Central memory CD8-positive, alpha-beta T cell (primary cell): ENCODE measurements around the gene ELAVL4.

ENCODE experiments used
- ATAC-seq: fragments of 150-1000 bp; cut with Tn5 transposase; replicated peaks from 2 replicates; pipeline ENCODE4 v1.10.0; 2022; ENCODE audit warnings: mild to moderate bottlenecking, moderate FRiP score, moderate number of reproducible peaks; ENCODE audit not compliant: poor library complexity, severe bottlenecking; ENCODE audit errors: extremely low read depth
- DNase-seq, 2 donors: peaks; one replicate each; pipeline ENCODE4 v3.0.0; 2021; ENCODE audit warnings: low spot score in 2 of 2
- H3K27ac Mint-ChIP-seq: one replicate; pipeline ENCODE4 v1.8.0; 2022; ENCODE audit warnings: low read depth, mild to moderate bottlenecking, moderate library complexity, mixed read lengths
- H3K27me3 Mint-ChIP-seq: one replicate; pipeline ENCODE4 v1.8.0; 2022; ENCODE audit warnings: mixed read lengths
- H3K36me3 Mint-ChIP-seq: one replicate; pipeline ENCODE4 v1.8.0; 2022; ENCODE audit warnings: mild to moderate bottlenecking, moderate library complexity, mixed read lengths; ENCODE audit not compliant: insufficient read depth
- H3K4me1 Mint-ChIP-seq: one replicate; pipeline ENCODE4 v1.8.0; 2022; ENCODE audit warnings: mixed read lengths
- H3K4me3 Mint-ChIP-seq: one replicate; pipeline ENCODE4 v1.8.0; 2022; ENCODE audit warnings: mild to moderate bottlenecking, moderate library complexity, mixed read lengths
- H3K9me3 Mint-ChIP-seq: one replicate; pipeline ENCODE4 v1.8.0; 2022; ENCODE audit warnings: mixed read lengths

ELAVL4 gene

DNA sequence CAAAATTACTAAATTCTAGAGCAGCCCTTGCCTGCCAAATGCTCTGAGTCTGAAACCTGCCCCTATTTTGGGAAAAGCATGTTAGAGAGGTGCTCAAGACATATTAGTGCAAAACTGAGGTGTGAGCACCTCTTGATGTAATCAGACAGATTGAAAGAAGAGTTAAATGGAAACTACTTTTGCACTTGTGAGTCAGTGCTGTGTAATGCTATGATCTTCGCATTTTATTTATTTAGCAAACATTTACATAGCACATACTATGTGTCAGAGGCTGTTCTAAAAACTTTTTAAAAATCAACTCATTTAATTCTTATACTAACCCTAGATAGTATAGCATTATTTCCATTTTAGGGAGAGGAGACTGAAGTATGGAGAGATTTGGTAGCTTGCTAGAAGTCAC lies 138.1 kb downstream of the ELAVL4 start:
- Mint-ChIP-seq H3K9me3 (no peaks in the 10 kb centered on the region), H3K27ac (no peak overlapping the region), H3K4me3 (no peak overlapping the region), H3K36me3 (peaks cover 2% of the 10 kb centered on the region), H3K27me3 (peaks cover 68% of the 10 kb centered on the region), H3K4me1 (no peaks in the 10 kb centered on the region)
- ATAC-seq: no peak
- DNase-seq: no peak

DNA sequence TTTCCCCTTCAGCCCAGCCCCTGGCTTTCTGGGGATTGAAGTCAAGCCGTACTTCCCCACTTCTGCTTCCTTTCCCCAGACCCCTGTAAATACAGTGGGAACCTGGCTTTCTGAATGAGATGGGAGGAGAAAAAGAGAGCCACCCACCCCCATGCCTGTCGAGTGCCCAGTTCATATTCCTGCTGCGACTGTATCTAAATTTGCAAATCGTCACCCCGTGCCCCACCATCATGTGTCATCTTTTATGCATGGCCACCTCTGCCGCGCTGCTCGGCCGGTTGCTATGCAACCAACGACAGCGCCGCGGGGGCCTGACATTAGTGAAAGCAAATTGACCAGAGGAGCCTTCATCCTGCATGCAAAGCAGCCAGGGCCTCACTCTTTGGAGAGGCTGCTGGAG lies 143.0 kb downstream of the ELAVL4 start:
- no peaks in the 10 kb centered on the region for H3K4me1 Mint-ChIP-seq
- H3K27me3 Mint-ChIP-seq: peaks cover 47% of the 10 kb centered on the region
- H3K9me3 Mint-ChIP-seq: no peaks in the 10 kb centered on the region
- no peak for ATAC-seq
- H3K4me3 Mint-ChIP-seq: no peak overlapping the region
- no peak overlapping the region for H3K27ac Mint-ChIP-seq
- peaks cover 2% of the 10 kb centered on the region for H3K36me3 Mint-ChIP-seq
- no peak for DNase-seq

DNA sequence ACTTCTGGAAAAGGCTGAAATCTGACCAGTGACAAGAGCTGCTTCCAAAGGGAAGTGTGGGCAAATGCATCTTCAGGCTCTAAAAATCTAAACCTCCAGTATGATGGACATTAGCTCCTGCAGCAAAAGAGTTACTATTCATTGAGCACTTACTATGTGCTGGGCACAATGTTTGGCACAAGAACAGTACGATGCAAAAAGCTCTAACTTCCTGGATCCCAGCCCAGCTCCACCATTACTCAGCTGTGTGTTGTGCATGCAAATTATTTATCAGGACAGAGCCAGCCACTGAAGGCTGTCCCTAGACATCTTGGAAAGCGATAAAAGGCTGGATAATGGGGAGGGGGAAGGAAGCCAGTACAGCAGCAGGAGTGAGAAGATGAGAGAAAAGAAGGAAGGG lies 143.5 kb downstream of the ELAVL4 start:
- H3K4me3 Mint-ChIP-seq: no peak overlapping the region
- no peak for DNase-seq

More for the DNA sequence above, 143.5 kb downstream of the ELAVL4 start:
- H3K27me3 Mint-ChIP-seq: peaks cover 47% of the 10 kb centered on the region
- ATAC-seq: no peak
- peaks cover 2% of the 10 kb centered on the region for H3K36me3 Mint-ChIP-seq
- no peak overlapping the region for H3K27ac Mint-ChIP-seq
- no peaks in the 10 kb centered on the region for H3K9me3 Mint-ChIP-seq
- H3K4me1 Mint-ChIP-seq: no peaks in the 10 kb centered on the region
